NCI-H748 (cell line): ENCODE data around the gene NOC4L.
A peak's percentile ranks its signal among the peaks of the same experiment; 100 is the strongest.

Source experiments
- DNase-seq: peaks from one replicate; lab custom pipeline; 2025; ENCODE audit not compliant: unreplicated experiment; lab: John Stamatoyannopoulos, UW

NOC4L gene

DNA sequence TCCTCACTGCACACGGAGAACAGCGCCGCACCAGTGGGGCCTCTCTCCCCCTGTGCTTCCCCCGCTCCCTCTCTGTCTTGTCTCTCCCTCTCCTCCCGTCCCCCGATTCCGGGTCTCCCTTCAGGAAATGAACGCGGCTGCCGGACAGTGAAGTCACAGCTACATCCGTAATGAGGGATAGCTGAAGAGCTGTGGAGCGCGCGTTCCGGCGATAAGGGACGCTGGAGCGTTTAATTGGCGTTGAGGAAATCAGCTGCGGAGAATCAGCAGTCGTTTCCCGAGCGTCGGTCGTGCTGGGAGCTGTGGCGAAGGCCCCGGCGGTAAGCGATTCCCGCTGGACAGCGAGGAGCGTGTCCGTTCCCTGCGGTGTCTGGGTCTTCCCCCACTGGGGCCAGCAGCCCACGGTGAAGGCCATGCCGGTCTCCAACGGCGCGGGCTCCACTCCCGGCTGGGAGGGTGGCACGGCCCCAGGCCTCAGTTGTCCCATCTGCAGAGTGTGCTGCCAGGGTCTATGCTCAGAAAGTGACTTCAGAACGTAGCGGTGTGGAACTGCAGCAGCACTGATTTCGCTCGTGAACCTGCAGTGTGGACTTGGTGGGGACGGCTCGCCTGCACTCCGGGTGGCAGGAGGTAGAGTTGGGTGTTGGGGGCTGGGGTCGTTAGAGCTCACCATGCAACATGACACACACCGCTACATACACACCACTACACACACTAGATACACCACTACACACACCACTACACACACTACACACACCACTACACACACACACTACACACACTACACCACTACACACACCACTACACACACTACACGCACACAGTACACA lies 10.9 kb downstream of the NOC4L start:
- DNase-seq, result no peak

DNA sequence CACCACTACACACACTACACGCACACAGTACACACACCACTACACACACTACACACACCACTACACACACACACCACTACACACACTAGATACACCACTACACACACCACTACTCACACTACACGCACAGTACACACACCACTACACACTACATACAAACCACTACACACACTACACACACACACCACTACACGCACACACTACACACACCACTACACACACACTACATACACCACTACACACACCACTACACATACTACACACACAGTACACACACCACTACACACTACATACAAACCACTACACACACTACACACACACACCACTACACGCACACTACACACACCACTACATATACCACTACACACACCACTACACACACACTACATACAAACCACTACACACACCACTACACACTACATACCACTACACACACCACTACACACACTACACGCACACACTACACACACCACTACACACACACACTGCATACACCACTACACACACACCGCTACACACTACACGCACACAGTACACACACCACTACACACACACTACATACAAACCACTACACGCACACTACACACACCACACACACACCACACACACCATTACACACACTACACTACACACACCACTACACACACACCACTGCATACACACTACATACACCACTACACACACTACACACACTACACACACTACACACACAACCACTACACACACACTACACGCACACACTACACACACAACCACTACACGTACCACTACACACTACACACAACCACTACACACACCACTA lies 11.7 kb downstream of the NOC4L start:
- DNase-seq, result no peak

DNA sequence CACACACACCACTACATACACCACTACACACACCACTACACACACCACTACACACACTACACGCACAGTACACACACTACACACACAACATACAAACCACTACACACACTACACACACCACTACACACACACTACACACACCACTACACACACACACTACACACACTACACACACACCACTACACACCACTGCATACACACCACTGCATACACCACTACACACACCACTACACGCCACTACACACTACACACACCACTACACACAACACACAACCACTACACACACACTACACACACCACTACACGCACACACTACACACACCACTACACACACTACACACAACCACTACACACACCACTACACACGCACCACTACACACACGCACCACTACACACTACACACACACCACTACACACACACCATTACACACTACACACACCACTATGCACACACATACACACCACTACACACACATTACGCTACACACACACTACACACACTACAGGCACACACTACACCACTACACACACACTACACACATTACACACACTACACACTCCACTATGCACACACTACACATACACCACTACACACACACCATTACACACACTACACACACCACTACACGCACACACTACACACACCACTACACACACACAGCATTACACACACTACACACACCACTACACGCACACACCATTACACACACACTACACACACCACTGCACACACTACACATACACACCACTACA lies 12.5 kb downstream of the NOC4L start:
- no peak for DNase-seq

DNA sequence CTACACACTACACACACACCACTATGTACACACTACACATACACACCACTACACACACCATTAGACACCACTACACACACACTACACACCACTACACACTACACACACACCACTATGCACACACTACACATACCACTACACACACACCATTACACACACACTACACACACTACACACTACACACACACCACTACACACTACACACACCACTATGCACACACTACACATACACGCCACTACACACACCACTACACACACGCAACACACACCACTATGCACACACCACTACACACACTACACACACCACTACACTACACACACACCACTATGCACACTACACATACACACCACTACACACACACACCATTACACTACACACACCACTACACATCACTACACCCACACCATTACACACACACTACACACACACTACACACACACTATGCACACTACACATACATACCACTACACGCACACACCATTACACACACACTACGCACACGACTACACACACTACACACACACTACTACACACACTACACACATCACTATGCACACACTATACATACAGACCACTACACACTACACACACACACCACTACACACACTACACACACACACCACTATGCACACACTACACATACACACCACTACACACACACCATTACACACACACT lies 13.6 kb downstream of the NOC4L start:
- DNase-seq, result no peak

DNA sequence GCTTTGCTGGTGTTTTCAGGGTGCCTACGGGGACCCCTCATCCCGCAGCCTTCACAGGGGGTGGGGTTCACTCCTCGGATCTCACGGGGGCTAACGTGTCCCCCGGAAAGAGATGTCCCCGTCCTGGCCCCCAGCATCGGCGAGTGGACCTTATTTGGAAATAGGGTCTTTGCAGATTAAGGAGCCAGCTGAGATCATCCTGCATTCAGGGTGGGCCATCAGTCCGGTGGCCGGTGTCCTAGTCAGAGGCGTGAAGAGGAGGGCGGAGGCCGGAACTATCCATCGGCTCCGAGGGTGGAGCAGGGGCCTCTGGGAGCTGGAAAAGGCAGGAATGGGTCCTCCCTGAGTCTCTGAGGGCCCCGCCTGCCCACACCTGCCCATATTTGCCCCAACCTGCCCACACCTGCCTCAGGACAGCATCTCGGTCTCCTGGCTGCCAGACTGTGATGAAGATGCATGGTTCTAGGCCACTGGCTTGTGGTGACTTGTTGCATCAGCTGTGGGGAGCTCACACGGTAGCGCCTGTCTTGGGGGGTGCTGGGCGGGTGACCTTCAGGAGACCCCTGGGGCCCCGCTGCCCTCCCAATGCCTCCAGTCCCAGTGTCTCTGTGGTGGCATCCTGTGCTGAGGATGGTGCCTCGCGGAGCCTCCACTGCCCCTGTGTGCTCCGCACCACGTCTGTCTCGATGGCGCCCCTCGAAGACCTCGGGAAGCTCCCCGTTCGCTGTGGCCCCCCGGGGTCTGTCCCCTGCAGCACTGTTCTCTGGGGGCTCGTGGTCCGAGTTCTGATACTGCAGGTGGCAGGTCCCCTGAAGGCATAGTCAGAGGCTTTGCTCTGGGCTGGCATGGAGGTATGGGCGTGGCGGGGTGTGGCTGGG lies 14.7 kb downstream of the NOC4L start:
- no peak for DNase-seq

DNA sequence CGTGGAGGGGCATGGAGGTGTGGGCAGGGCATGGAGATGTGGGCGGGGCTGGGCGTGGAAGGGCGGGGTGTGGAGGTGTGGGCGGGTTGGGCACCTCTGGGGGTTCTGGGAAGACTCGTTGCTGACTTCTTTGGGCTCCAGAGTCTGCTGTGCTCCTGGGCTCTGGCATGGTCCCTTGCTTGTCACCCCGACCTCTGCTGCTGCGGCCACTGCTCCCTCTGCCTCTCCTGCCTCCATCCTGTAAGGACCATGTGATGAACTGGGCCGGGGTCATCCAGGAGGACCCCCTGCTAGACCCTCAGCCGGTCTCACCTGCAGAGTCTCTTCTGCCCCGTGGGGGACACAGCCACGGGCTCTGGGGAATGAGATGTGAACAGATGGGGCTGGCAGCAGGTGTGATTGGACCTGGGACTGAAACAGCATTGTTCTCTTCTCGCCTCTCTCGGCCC lies 15.3 kb downstream of the NOC4L start:
- peak; percentile 33 for DNase-seq

DNA sequence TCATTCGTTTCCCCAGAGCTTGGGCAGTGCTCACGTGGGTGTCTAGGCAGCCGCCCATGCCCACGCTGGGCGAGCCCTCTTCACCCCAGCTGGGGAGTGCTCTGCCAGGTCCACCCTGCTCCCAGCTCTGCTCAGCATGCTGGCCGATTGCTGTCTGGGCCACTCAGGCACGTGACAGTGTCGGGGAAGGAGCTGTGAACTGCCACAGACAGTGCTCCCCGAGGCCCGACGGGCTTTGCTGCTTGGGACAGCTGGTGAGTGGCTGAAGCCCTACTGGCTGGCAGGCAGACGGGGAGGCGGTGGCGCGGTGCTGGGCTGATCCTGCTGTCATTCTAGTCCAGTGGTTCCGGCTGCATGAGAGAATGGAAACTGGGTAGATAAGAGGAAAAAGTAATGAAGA lies 15.8 kb downstream of the NOC4L start:
- DNase-seq, result no peak

DNA sequence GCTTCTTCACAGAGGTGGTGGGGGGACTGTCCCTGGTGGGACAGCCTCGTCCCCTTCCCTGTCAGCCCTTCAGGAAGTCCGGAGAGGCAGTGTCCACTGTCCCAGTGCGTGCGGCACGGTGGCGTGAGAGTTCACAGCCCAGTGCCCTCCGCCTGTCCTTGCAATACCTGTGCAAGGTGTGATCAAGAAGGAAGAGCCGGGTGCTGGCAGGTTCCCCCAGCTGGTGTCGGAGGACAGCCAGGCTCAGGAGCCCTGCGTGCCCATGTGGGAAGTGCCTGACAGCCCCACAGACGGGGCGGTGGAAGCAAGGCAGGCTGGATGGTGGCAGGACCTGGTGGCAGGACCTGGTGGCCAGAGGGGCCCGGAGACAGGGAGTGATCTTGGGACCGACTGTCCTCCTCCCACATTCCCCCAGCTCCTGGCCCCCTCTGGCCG lies 16.4 kb downstream of the NOC4L start:
- DNase-seq, result no peak

DNA sequence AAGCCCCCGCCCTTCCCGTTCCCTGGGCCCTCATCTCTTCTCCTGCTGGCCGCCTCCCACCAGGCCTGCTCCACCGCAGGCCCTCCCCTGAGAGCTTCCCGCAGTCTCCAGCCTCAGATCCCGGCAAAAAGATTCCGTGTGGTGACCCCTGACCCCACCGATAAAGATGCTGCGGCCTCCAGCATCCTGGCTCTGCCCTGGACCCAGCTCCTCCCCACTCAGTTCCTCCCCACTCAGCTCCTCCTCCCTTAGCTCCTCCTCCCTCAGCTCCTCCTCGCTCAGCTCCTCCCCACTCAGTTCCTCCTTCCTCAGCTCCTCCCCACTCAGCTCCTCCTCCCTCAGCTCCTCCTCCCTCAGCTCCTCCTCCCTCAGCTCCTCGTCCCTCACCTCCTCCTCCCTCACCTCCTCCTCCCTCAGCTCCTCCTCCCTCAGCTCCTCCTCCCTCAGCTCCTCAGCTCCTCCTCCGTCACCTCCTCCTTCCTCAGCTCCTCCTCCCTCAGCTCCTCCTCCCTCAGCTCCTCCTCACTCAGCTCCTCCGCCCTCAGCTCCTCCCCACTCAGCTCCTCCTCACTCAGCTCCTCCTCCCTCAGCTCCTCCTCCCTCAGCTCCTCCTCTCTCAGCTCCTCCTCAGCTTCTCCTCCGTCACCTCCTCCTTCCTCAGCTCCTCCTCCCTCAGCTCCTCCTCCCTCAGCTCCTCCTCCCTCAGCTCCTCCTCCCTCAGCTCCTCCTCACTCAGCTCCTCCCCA lies 17.0 kb downstream of the NOC4L start:
- DNase-seq, result no peak

DNA sequence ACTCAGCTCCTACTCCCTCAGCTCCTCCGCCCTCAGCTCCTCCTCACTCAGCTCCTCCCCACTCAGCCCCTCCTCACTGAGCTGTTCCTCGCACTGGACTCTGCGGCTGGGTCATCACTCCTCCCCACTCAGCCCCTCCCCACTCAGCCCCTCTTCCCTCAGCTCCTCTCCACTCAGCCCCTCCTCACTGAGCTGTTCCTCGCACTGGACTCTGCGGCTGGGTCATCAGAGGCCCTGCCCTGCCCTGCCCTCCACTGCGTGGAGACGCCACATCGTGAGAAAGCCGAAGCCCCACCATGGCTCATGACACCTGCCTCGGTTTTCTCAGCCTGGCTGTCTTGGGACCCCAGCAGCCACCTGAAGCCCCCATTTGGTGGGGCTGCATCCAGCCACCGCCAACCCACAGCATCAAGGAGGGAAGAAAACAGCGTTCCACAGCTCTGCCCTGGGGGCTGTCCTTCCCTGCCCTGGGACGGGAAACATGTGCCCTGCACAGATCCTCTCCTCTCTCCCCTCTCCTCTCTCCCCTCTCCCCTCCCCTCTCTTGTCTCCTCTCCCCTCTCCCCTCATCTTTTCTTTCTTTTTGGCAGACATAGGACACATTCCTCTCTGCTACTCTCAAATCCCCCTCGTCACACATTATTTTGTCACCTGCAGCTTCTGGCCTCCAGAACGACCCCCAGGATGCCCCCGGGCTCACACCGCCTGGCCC lies 17.7 kb downstream of the NOC4L start:
- DNase-seq, result no peak

DNA sequence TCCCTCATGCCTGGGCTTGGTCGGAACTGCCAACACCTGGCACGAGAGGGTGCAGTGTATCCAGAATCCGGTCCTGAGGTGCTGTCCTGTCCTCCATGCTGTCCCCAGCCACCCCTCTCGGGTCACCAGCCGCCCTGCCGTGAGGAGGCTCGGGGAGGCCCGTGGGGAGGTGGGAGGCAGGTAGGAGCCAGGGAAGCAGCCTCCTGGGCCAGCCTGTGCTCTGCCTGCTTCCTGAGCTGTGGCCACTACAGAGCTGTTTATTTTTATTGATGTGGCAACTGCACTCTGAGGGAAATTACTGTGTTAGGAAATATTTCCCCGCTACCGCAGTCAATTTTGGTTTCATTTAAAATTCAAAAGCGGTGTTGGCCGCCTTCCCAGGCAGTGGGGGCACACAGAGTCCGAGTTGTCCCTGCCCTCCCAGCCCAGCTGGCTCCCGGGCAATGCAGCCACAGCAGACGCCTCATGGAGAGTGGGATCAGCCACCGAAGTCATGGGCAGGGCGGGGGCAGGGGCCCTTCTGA lies 18.3 kb downstream of the NOC4L start:
- DNase-seq, result no peak

DNA sequence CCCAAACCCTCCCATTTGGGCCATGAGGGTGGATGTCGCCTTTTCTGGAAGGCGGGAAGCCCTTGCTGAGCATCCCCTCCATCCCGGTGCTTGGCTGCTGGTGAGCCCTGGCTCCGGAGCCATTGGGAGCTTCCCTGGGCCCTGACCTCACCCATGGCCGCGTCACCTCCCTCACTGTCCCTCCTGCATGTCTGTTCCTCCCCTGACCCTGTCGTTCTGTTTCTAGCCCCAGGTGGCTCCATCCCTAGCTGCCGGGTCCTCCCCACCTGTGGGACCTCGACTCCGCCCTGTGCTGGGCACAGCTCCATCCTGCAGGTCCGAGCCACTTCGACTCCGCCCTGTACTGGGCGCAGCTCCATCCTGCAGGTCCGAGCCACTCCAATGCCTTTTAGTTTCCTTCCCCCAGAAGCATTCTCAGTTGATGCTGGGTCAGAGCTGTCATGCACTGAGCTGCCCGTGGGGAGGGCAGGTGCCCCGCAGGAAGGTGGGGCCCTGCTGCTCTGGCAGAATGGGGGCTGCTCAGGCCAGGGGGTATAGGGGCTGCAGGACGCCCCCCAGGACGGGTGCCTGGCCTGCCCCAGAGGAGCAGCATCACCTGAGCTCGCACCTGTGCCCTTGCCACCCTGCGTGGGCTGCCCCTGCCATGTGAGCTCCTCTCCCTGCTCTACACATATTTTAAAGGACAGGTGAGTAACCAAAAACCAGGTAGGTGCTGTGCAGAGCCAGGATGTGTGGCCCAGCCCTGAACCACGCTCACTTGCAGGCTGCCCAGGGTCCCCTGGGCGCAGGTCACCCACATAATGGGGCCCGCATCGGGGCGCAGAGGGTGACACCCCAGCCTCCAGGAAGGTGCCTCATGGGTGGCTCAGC lies 19.0 kb downstream of the NOC4L start:
- peak; percentile 56 for DNase-seq

DNA sequence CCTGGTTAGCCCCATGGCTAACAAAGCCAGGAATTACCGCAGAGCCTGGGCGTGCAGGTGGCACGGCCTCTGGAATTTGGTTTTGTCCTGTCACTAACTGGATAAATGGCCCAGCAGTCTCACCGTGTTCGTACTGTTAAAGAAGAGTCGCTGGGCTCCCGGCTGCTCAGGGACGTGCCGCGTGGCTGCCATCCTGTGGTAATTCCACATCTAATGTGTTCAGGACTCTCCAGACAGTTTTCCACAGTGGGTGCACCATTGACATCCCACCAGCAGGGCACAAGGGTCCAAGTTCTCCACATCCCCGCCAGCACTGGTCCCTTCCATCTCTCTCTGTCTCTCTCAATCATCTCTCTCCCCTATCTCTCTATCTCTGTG lies 19.6 kb downstream of the NOC4L start:
- no peak for DNase-seq

DNA sequence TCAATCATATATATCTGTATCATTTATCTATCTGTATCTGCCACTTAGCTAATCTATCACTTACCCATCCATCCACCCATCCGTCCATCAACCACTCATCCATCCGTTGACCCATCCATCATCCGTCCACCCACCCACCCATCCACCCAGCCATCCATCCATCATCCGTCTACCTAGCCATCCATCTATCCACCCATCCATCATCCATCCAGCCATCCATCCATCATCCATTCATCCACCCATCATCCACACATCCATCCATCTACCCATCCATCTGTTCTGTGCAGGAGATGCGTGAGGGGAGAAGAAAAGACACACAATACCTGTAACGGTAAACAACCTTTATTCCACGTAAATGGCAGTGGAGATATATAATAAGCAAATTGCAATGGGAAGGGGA lies 20.2 kb downstream of the NOC4L start:
- no peak for DNase-seq

DNA sequence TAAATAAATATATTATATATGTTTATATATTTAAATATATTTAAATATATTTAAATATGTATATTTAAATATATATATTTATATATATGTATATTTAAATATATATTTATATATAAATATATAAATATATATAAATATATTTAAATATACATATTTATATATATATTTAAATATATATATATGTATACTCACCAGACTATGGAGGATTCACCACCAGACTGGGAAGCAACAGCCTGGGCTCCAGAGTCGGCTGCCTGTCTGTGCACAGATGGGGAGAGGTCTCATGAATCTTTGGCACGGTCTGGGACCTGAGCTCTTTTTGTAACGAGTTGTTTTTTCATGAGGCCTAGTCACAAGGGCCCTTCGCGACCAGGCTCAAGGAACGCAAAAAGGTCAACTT lies 21.3 kb downstream of the NOC4L start:
- no peak for DNase-seq

DNA sequence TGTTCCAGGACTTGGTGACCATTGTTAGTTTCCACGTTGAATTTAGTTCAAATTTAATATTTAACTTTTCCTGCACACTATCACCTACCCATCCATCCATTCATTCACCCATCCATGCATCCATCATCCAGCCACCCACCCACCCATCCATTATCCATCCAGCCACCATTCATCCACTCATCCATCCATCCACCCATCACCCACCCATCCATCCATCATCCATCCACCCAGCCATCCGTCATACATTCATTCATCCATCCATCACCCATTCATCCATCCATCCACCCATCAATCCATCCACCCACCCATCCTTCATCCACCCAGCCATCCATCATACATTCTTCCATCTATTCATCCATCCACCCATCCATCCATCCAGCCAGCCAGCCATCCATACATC lies 21.8 kb downstream of the NOC4L start:
- DNase-seq, result no peak

DNA sequence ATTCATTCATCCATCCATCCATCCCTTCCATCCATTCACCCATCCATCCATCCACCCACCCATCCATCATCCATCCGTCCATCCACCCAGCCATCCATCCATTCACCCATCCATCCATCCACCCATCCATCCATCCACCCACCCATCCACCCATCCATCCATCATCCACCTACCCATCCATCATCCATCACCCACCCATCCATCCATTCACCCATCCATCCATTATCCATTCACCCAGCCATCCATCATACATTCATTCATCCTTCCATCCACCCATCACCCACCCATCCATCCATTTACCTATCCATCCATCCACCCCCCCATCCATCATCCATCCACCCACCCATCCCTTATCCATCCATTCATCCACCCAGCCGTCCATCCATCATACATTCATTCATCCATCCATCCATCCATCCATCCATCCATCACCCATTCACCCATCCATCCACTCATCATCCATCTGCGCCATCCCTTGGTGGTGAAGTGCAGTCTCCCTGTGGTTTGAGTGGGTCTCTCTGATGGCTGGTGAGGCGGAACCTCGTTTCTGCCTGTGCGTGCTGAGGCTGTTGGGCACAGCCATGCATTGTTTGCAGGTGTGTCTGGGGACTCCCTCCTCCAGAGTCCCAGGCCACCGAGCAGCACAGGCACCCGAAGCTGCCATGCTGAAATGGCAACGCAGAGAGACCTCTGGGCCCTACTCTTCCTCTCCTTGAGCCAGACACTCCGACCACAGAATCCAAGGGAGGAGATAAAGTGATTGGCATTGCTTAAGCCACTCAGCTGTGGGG lies 22.7 kb downstream of the NOC4L start:
- DNase-seq, result no peak
